ENCODE measurements around the gene PCSK7. TPM values are rescaled to one million over a fixed set of nuclear protein-coding genes. Genes with fewer than 3 reads are reported as not detected.

Gene PCSK7
- total and polyA plus RNA-seq, 10 of the 15 experiments (the other 5 are each of a cell fraction or from before 2014, with no cell fraction given), result 5.5 to 81.5 (median 51.6) TPM

DNA sequence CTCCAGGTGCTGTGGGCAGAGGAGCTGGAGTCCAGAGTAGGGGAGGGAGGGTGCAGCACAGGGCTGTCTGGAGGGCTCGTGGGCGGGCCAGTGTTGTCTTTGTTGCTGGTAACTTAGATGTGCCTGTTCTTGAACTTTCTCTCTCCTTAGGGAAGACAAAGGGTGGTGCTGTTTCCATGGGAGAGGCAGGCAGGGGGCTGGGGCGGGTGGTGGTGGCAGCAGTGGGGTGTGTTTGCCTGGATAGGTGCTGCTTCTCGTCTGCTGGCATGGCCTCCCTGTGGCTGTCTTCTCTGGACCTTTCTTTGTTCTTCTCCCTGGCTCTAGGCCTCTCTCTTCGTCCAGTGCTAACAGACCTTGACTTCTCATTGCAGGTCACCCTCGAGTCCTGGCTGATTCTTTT is 44.9 kb downstream of the PCSK7 start:
- BruUV-seq (replicated peaks), result no TSS peak
- ChIA-PET SMC1A (ENCODE audit: uncharacterized antibody, unreplicated experiment) (no interaction called here), CTCF (no interaction called here), POLR2A (no interaction called here), RAD21 (ENCODE audit: unreplicated experiment) (no interaction called here)
- no peak overlapping the region for H3K9ac ChIP-seq (ENCODE audit: control insufficient read depth, insufficient read depth, low read length)
- ATAC-seq (no peak), FAIRE-seq (no peak), DNase-seq (ENCODE audit: low read depth, low spot score) (no peak)
- no peak overlapping the region for H3K4me2 ChIP-seq (ENCODE audit: control insufficient read depth, insufficient read depth)
- H3K9me3 ChIP-seq (replicated peaks; ENCODE audit: control insufficient read depth, insufficient read depth, low read length), result no peaks in the 10 kb centered on the region
- no peak overlapping the region for H2AFZ ChIP-seq (ENCODE audit: control insufficient read depth, low read depth, low read length)
- in situ Hi-C loops (cut with MboI) (no loop called here), intact Hi-C loops (cut with micrococcal nuclease; ENCODE audit: unreplicated experiment) (no loop called here)
- H4K20me1 ChIP-seq (ENCODE audit: control insufficient read depth, insufficient read depth), result no peaks in the 10 kb centered on the region
- peaks cover 8 to 10% of the 10 kb centered on the region in 2 experiments for H3K36me3 ChIP-seq (ENCODE audit: control insufficient read depth in 2 of 2, insufficient read depth in 2 of 2, low read length in 1 of 2)
- no peak overlapping the region for H3K27ac ChIP-seq (ENCODE audit: control insufficient read depth, insufficient read depth)
- no peak overlapping the region for H3K4me3 ChIP-seq
- whole genome bisulfite sequencing (ENCODE audit: insufficient coverage, insufficient replicate concordance, low lambda C conversion rate, missing lambda C conversion rate), result 60% methylated on average over 6 of the region's 6 CpGs
- TF ChIP-seq, protein P1, sequence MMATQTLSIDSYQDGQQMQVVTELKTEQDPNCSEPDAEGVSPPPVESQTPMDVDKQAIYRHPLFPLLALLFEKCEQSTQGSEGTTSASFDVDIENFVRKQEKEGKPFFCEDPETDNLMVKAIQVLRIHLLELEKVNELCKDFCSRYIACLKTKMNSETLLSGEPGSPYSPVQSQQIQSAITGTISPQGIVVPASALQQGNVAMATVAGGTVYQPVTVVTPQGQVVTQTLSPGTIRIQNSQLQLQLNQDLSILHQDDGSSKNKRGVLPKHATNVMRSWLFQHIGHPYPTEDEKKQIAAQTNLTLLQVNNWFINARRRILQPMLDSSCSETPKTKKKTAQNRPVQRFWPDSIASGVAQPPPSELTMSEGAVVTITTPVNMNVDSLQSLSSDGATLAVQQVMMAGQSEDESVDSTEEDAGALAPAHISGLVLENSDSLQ (IDR thresholded peaks at IDR 0.05), result no peak
- TF ChIP-seq ZNF622 (IDR thresholded peaks at IDR 0.05) (no peak), SIN3A (IDR thresholded peaks at IDR 0.05; ENCODE audit: low read depth, low read length) (no peak), CBX3 (IDR thresholded peaks at IDR 0.05; ENCODE audit: borderline replicate concordance, low read depth) (no peak), ZNF217 (IDR thresholded peaks at IDR 0.05) (no peak), BACH1 (IDR thresholded peaks at IDR 0.05; ENCODE audit: borderline replicate concordance) (no peak), PAX5 (IDR thresholded peaks at IDR 0.05; ENCODE audit: borderline replicate concordance, low read depth, low read length) (no peak), BHLHE40 (IDR thresholded peaks at IDR 0.05; ENCODE audit: borderline replicate concordance in 1 of 2, low read depth in 2 of 2, low read length in 1 of 2) (no peak), BCL11A (IDR thresholded peaks at IDR 0.05; ENCODE audit: low read depth, low read length) (no peak)
- TF ChIP-seq, protein P2, sequence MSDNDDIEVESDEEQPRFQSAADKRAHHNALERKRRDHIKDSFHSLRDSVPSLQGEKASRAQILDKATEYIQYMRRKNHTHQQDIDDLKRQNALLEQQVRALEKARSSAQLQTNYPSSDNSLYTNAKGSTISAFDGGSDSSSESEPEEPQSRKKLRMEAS (IDR thresholded peaks at IDR 0.05; ENCODE audit: low read depth, low read length), result no peak
- TF ChIP-seq, protein P3, sequence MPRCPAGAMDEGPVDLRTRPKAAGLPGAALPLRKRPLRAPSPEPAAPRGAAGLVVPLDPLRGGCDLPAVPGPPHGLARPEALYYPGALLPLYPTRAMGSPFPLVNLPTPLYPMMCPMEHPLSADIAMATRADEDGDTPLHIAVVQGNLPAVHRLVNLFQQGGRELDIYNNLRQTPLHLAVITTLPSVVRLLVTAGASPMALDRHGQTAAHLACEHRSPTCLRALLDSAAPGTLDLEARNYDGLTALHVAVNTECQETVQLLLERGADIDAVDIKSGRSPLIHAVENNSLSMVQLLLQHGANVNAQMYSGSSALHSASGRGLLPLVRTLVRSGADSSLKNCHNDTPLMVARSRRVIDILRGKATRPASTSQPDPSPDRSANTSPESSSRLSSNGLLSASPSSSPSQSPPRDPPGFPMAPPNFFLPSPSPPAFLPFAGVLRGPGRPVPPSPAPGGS (IDR thresholded peaks at IDR 0.05; ENCODE audit: borderline replicate concordance, insufficient read depth, low read depth, low read length, poor library complexity, severe bottlenecking), result no peak
- TF ChIP-seq, protein P4, sequence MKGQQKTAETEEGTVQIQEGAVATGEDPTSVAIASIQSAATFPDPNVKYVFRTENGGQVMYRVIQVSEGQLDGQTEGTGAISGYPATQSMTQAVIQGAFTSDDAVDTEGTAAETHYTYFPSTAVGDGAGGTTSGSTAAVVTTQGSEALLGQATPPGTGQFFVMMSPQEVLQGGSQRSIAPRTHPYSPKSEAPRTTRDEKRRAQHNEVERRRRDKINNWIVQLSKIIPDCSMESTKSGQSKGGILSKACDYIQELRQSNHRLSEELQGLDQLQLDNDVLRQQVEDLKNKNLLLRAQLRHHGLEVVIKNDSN (IDR thresholded peaks at IDR 0.05; ENCODE audit: borderline replicate concordance, extremely low read length, insufficient read depth, low read depth, low read length), result no peak
- TF ChIP-seq, protein P5, sequence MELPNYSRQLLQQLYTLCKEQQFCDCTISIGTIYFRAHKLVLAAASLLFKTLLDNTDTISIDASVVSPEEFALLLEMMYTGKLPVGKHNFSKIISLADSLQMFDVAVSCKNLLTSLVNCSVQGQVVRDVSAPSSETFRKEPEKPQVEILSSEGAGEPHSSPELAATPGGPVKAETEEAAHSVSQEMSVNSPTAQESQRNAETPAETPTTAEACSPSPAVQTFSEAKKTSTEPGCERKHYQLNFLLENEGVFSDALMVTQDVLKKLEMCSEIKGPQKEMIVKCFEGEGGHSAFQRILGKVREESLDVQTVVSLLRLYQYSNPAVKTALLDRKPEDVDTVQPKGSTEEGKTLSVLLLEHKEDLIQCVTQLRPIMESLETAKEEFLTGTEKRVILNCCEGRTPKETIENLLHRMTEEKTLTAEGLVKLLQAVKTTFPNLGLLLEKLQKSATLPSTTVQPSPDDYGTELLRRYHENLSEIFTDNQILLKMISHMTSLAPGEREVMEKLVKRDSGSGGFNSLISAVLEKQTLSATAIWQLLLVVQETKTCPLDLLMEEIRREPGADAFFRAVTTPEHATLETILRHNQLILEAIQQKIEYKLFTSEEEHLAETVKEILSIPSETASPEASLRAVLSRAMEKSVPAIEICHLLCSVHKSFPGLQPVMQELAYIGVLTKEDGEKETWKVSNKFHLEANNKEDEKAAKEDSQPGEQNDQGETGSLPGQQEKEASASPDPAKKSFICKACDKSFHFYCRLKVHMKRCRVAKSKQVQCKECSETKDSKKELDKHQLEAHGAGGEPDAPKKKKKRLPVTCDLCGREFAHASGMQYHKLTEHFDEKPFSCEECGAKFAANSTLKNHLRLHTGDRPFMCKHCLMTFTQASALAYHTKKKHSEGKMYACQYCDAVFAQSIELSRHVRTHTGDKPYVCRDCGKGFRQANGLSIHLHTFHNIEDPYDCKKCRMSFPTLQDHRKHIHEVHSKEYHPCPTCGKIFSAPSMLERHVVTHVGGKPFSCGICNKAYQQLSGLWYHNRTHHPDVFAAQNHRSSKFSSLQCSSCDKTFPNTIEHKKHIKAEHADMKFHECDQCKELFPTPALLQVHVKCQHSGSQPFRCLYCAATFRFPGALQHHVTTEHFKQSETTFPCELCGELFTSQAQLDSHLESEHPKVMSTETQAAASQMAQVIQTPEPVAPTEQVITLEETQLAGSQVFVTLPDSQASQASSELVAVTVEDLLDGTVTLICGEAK (IDR thresholded peaks at IDR 0.05; ENCODE audit: borderline replicate concordance), result no peak
- H3K79me2 ChIP-seq (ENCODE audit: control insufficient read depth, insufficient read depth, low read length), result no peaks in the 10 kb centered on the region
- H3K4me1 ChIP-seq (ENCODE audit: control insufficient read depth, insufficient read depth, low read length), result peaks cover 36% of the 10 kb centered on the region
- H3K27me3 ChIP-seq (replicated peaks in 1 of 2; ENCODE audit: control insufficient read depth in 2 of 2, insufficient read depth in 2 of 2, low read length in 1 of 2), result no peaks in the 10 kb centered on the region

Data from GM12878 (cell line).